NT2/D1 (cell line): ENCODE measurements around the gene ZPR1.

Experiments
- DNase-seq: peaks from one replicate; pipeline ENCODE4 v3.0.0-alpha.2; 2011; ENCODE audit warnings: low read depth, low spot score
- H3K27me3 ChIP-seq: 2 replicates; pipeline ENCODE4 v1.6.0; 2011; ENCODE audit warnings: mild to moderate bottlenecking; ENCODE audit not compliant: insufficient read length, insufficient read depth
- H3K36me3 ChIP-seq: 2 replicates; pipeline ENCODE4 v1.6.1; 2011; ENCODE audit warnings: mild to moderate bottlenecking, low read length, mixed read lengths; ENCODE audit not compliant: insufficient read depth, insufficient read length
- H3K4me1 ChIP-seq: 2 replicates; pipeline ENCODE4 v1.5.1; 2011; ENCODE audit not compliant: insufficient read depth, insufficient read length
- H3K4me3 ChIP-seq: 2 replicates; pipeline ENCODE4 v1.5.1; 2011; ENCODE audit warnings: low read depth; ENCODE audit not compliant: insufficient read length
- H3K9ac ChIP-seq: 2 replicates; pipeline ENCODE4 v1.6.0; 2011; ENCODE audit warnings: low read depth; ENCODE audit not compliant: insufficient read length
- H3K9me3 ChIP-seq: 2 replicates; pipeline ENCODE4 v1.5.1; 2011; ENCODE audit warnings: mild to moderate bottlenecking, low read length; ENCODE audit not compliant: insufficient read depth
- SUZ12 ChIP-seq: IDR thresholded peaks from 2 replicates; pipeline ENCODE4 v1.6.1; 2011; ENCODE audit not compliant: insufficient read length, insufficient read depth; ENCODE audit errors: extremely low read depth
- YY1 ChIP-seq: IDR thresholded peaks from 2 replicates; pipeline ENCODE4 v1.6.1; 2011; ENCODE audit not compliant: insufficient read length, insufficient read depth
- ZNF274 ChIP-seq: IDR thresholded peaks from 2 replicates; pipeline ENCODE4 v1.6.1; 2011; ENCODE audit warnings: mild to moderate bottlenecking, low read depth, low read length

Gene ZPR1

GRCh38 chr11:116788534-116788933, 711 bp upstream of the ZPR1 start:
- peaks cover 25% of the 10 kb centered on the region for H3K27me3 ChIP-seq
- no peak for TF ChIP-seq YY1
- TF ChIP-seq SUZ12, result no peak
- no peak for TF ChIP-seq ZNF274
- no peak for DNase-seq
- peak overlapping the region; percentile 74 for H3K4me3 ChIP-seq
- H3K4me1 ChIP-seq, result peaks cover 8% of the 10 kb centered on the region
- H3K36me3 ChIP-seq, result peaks cover 36% of the 10 kb centered on the region
- no peaks in the 10 kb centered on the region for H3K9me3 ChIP-seq
- peak overlapping the region; percentile 87 for H3K9ac ChIP-seq

GRCh38 chr11:116787436-116787785, 412 bp downstream of the ZPR1 start:
- H3K4me1 ChIP-seq, result peaks cover 8% of the 10 kb centered on the region
- no peak for DNase-seq

GRCh38 chr11:116786966-116787365, 857 bp downstream of the ZPR1 start:
- H3K27me3 ChIP-seq, result peaks cover 25% of the 10 kb centered on the region
- H3K4me1 ChIP-seq, result peaks cover 8% of the 10 kb centered on the region
- no peaks in the 10 kb centered on the region for H3K9me3 ChIP-seq
- H3K9ac ChIP-seq, result peak overlapping the region; percentile 86
- no peak for DNase-seq
- H3K4me3 ChIP-seq, result peak overlapping the region; percentile 74
- no peak for TF ChIP-seq ZNF274
- TF ChIP-seq YY1, result no peak
- TF ChIP-seq SUZ12, result no peak
- H3K36me3 ChIP-seq, result peaks cover 51% of the 10 kb centered on the region

More at GRCh38 chr11:116787436-116787785, 412 bp downstream of the ZPR1 start:
- TF ChIP-seq SUZ12, result no peak
- TF ChIP-seq YY1, result no peak
- TF ChIP-seq ZNF274, result no peak
- peaks cover 25% of the 10 kb centered on the region for H3K27me3 ChIP-seq
- H3K36me3 ChIP-seq, result peaks cover 47% of the 10 kb centered on the region
- peak overlapping the region; percentile 86 for H3K9ac ChIP-seq
- peak overlapping the region; percentile 74 for H3K4me3 ChIP-seq
- no peaks in the 10 kb centered on the region for H3K9me3 ChIP-seq

- DNase-seq, result no peak
- H3K27me3 ChIP-seq, result peaks cover 25% of the 10 kb centered on the region
- TF ChIP-seq YY1, result no peak
- TF ChIP-seq SUZ12, result no peak
- peaks cover 3% of the 10 kb centered on the region for H3K4me1 ChIP-seq
- H3K4me3 ChIP-seq, result no peak overlapping the region
- H3K9me3 ChIP-seq, result no peaks in the 10 kb centered on the region
- H3K36me3 ChIP-seq, result peaks cover 53% of the 10 kb centered on the region
- no peak overlapping the region for H3K9ac ChIP-seq
Observed at GRCh38 chr11:116786326-116786725, 1.5 kb downstream of the ZPR1 start.

- TF ChIP-seq ZNF274 (no peak), YY1 (no peak), SUZ12 (no peak)
- Histone ChIP-seq H3K9ac (no peak overlapping the region), H3K36me3 (peaks cover 82% of the 10 kb centered on the region), H3K4me1 (no peaks in the 10 kb centered on the region), H3K27me3 (no peaks in the 10 kb centered on the region), H3K4me3 (no peak overlapping the region), H3K9me3 (no peaks in the 10 kb centered on the region)
- no peak for DNase-seq
Observed at GRCh38 chr11:116782728-116783127, 5.1 kb downstream of the ZPR1 start.

GRCh38 chr11:116778556-116778955, 9.3 kb downstream of the ZPR1 start:
- Histone ChIP-seq H3K4me1 (no peaks in the 10 kb centered on the region), H3K36me3 (peaks cover 59% of the 10 kb centered on the region), H3K9ac (no peak overlapping the region), H3K4me3 (no peak overlapping the region), H3K9me3 (no peaks in the 10 kb centered on the region), H3K27me3 (no peaks in the 10 kb centered on the region)
- DNase-seq, result no peak
- TF ChIP-seq YY1 (no peak), ZNF274 (no peak), SUZ12 (no peak)

GRCh38 chr11:116777056-116777455, 10.8 kb downstream of the ZPR1 start:
- DNase-seq, result no peak
- Histone ChIP-seq H3K27me3 (no peaks in the 10 kb centered on the region), H3K4me3 (no peak overlapping the region), H3K9me3 (no peaks in the 10 kb centered on the region), H3K36me3 (peaks cover 45% of the 10 kb centered on the region), H3K9ac (no peak overlapping the region), H3K4me1 (no peaks in the 10 kb centered on the region)
- TF ChIP-seq SUZ12 (no peak), ZNF274 (no peak), YY1 (no peak)

GRCh38 chr11:116776522-116776984, 11.3 kb downstream of the ZPR1 start:
- DNase-seq, result no peak
- Histone ChIP-seq H3K4me1 (no peaks in the 10 kb centered on the region), H3K4me3 (no peak overlapping the region), H3K9me3 (no peaks in the 10 kb centered on the region), H3K36me3 (peaks cover 41% of the 10 kb centered on the region), H3K9ac (no peak overlapping the region), H3K27me3 (no peaks in the 10 kb centered on the region)
- TF ChIP-seq YY1 (no peak), ZNF274 (no peak), SUZ12 (no peak)
